Mesenchymal stem cell (in vitro differentiated cells and primary cell): ENCODE measurements around the gene LAMC1.

ENCODE experiments used
- DNase-seq: peaks from one replicate; pipeline ENCODE4 v3.0.0-alpha.2; 2013
- H2AFZ ChIP-seq: one replicate; pipeline ENCODE4 v1.6.1; 2013; ENCODE audit warnings: low read depth, mild to moderate bottlenecking, control low read depth, inconsistent platforms, low read length, moderate library complexity
- H2AK5ac ChIP-seq: 2 replicates; pipeline ENCODE4 v1.6.1; 2013; ENCODE audit warnings: low read length, moderate library complexity, mild to moderate bottlenecking, inconsistent platforms; ENCODE audit not compliant: severe bottlenecking
- H2BK120ac ChIP-seq: one replicate; pipeline ENCODE4 v1.6.1; 2013; ENCODE audit warnings: low read depth, mild to moderate bottlenecking, inconsistent platforms, low read length, moderate library complexity
- H2BK12ac ChIP-seq, 2 experiments: one replicate each; pipeline ENCODE4 v1.6.1; 2013; ENCODE audit warnings: inconsistent platforms in 2 of 2, low read length in 2 of 2, mild to moderate bottlenecking in 2 of 2, moderate library complexity in 2 of 2, control low read depth in 1 of 2
- H2BK15ac ChIP-seq: one replicate; pipeline ENCODE4 v1.6.1; 2013; ENCODE audit warnings: mild to moderate bottlenecking, low read depth, inconsistent platforms; ENCODE audit not compliant: poor library complexity, severe bottlenecking
- H2BK5ac ChIP-seq: 2 replicates; pipeline ENCODE4 v1.6.1; 2013; ENCODE audit warnings: low read depth, mild to moderate bottlenecking, low read length, control low read depth, inconsistent platforms; ENCODE audit not compliant: poor library complexity, severe bottlenecking
- H3K14ac ChIP-seq, 2 experiments: one replicate each; pipeline ENCODE4 v1.6.1; 2013; ENCODE audit warnings: inconsistent platforms in 2 of 2, low read length in 2 of 2, control low read depth in 1 of 2, mild to moderate bottlenecking in 1 of 2, moderate library complexity in 1 of 2
- H3K18ac ChIP-seq, 2 experiments: one replicate each; pipeline ENCODE4 v1.6.1; 2013; ENCODE audit warnings: inconsistent platforms in 2 of 2, low read length in 2 of 2, control low read depth in 1 of 2, low read depth in 1 of 2, mild to moderate bottlenecking in 1 of 2
- H3K23ac ChIP-seq, 2 experiments: one replicate each; pipeline ENCODE4 v1.6.1; 2013; ENCODE audit warnings: inconsistent platforms in 2 of 2, low read length in 2 of 2, mild to moderate bottlenecking in 2 of 2, moderate library complexity in 2 of 2, control low read depth in 1 of 2
- H3K27ac ChIP-seq: 2 replicates; pipeline ENCODE4 v1.5.1; 2013; ENCODE audit warnings: mild to moderate bottlenecking, moderate library complexity, low read length, control low read depth, inconsistent platforms; ENCODE audit not compliant: poor library complexity, severe bottlenecking
- H3K27me3 ChIP-seq, 2 experiments: 2 replicates each; pipeline versions ENCODE4 v1.6.1 to v1.7.0; 2013; ENCODE audit warnings: low read length in 2 of 2, mild to moderate bottlenecking in 2 of 2, moderate library complexity in 2 of 2, control low read depth in 1 of 2, inconsistent platforms in 1 of 2; ENCODE audit not compliant: control insufficient read depth in 1 of 2, insufficient read depth in 1 of 2
- H3K36me3 ChIP-seq, 2 experiments: 2 replicates each; pipeline versions ENCODE4 v1.6.1 to v1.7.0; 2013; ENCODE audit warnings: low read length in 2 of 2, control low read depth in 1 of 2, inconsistent platforms in 1 of 2, low read depth in 1 of 2, mild to moderate bottlenecking in 1 of 2; ENCODE audit not compliant: insufficient read depth in 2 of 2, control insufficient read depth in 1 of 2
- H3K4ac ChIP-seq, 2 experiments: one replicate each; pipeline ENCODE4 v1.6.1; 2013; ENCODE audit warnings: inconsistent platforms in 2 of 2, low read length in 2 of 2, mild to moderate bottlenecking in 2 of 2, moderate library complexity in 2 of 2, control low read depth in 1 of 2, low read depth in 1 of 2
- H3K4me1 ChIP-seq: 2 replicates; pipeline ENCODE4 v1.6.1; 2013; ENCODE audit warnings: low read depth, low read length, control low read depth; ENCODE audit not compliant: control insufficient read depth, insufficient read depth
- H3K4me2 ChIP-seq: 2 replicates; pipeline ENCODE4 v1.6.1; 2013; ENCODE audit warnings: low read length, mild to moderate bottlenecking, inconsistent platforms; ENCODE audit not compliant: poor library complexity, severe bottlenecking
- H3K4me3 ChIP-seq, 2 experiments: 2 replicates each; pipeline versions ENCODE4 v1.5.1 to v1.7.0; 2013; ENCODE audit warnings: low read length in 2 of 2, mild to moderate bottlenecking in 2 of 2, control low read depth in 1 of 2, low read depth in 1 of 2; ENCODE audit not compliant: insufficient read depth in 1 of 2
- H3K79me1 ChIP-seq: replicated peaks from 2 replicates; pipeline ENCODE4 v1.6.1; 2013; ENCODE audit warnings: mild to moderate bottlenecking, control low read depth, low read length, inconsistent platforms; ENCODE audit not compliant: poor library complexity, severe bottlenecking
- H3K9ac ChIP-seq: 2 replicates; pipeline ENCODE4 v1.7.0; 2013; ENCODE audit warnings: mild to moderate bottlenecking, low read length, moderate library complexity
- H3K9me3 ChIP-seq: 2 replicates; pipeline ENCODE4 v1.7.0; 2013; ENCODE audit warnings: mild to moderate bottlenecking, low read length; ENCODE audit not compliant: control insufficient read depth
- H4K8ac ChIP-seq: one replicate; pipeline ENCODE4 v1.6.1; 2013; ENCODE audit warnings: inconsistent platforms, mild to moderate bottlenecking, low read length, moderate library complexity
- H4K91ac ChIP-seq: one replicate; pipeline ENCODE4 v1.6.1; 2013; ENCODE audit warnings: mild to moderate bottlenecking, low read length, inconsistent platforms
- WGBS: methylation state at CpG from one replicate; pipeline ENCODE4 v1.1.7; 2013; ENCODE audit warnings: mixed read lengths; 5-methylcytosine and 5-hydroxymethylcytosine counted together

LAMC1 gene

DNA sequence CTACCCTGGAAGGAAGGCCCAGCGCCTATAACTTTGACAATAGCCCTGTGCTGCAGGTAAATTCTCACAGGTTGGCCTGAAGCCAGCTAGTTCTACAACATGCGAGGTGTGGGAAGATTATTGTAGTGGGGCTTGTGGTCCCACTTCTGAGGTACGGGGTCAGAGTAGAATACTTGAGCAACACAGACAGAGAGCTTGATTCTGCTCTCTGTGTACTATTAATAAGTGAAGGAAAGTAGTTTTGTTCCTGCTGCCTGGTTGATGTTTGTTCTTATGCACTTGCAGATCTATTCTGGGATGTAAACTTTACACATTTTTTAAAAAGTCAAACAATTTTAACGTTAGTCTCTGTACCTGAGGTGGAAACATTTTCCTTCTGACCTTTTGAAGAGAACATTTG is 80.4 kb downstream of the LAMC1 start:
- Histone ChIP-seq H4K8ac (no peak overlapping the region), H4K91ac (no peak overlapping the region), H3K79me1 (peaks cover 10% of the 10 kb centered on the region), H2BK5ac (no peak overlapping the region), H2BK15ac (no peak overlapping the region), H3K4ac (no peak overlapping the region), H3K23ac (no peak overlapping the region), H2BK120ac (no peak overlapping the region), H3K36me3 (peaks cover 15 to 87% of the 10 kb centered on the region in 2 experiments), H3K4me2 (no peak overlapping the region), H3K9me3 (no peaks in the 10 kb centered on the region), H3K27ac (no peak overlapping the region), H2AFZ (no peak overlapping the region), H3K4me1 (peaks cover 12% of the 10 kb centered on the region), H3K18ac (peak overlapping the region in 1 of 2 experiments; percentile 1), H3K27me3 (no peaks in the 10 kb centered on the region), H2AK5ac (no peak overlapping the region), H2BK12ac (peak overlapping the region in 1 of 2 experiments; percentile 70), H3K9ac (no peak overlapping the region), H3K14ac (no peak overlapping the region), H3K4me3 (no peak overlapping the region)
- DNase-seq = no peak
- 94% methylated on average over 3 of the region's 4 CpGs for WGBS

- H3K18ac ChIP-seq = no peak overlapping the region
- no peak overlapping the region for H3K4ac ChIP-seq
- WGBS = 50% methylated on average over 3 of the region's 3 CpGs
- H3K9ac ChIP-seq = peak overlapping the region; percentile 71
- peaks cover 7 to 88% of the 10 kb centered on the region in 2 experiments for H3K36me3 ChIP-seq
- H3K4me1 ChIP-seq = peaks cover 11% of the 10 kb centered on the region
- no peak overlapping the region for H2BK12ac ChIP-seq
- H4K91ac ChIP-seq = no peak overlapping the region
- peaks cover 10% of the 10 kb centered on the region for H3K79me1 ChIP-seq
- peak; percentile 87 for DNase-seq
- no peak overlapping the region for H3K4me2 ChIP-seq
- peak overlapping the region in 1 of 2 experiments; percentile 8 for H3K4me3 ChIP-seq
- H2BK15ac ChIP-seq = no peak overlapping the region
- no peak overlapping the region for H2BK120ac ChIP-seq
- no peak overlapping the region for H2AK5ac ChIP-seq
- no peak overlapping the region for H3K23ac ChIP-seq
- no peak overlapping the region for H3K27ac ChIP-seq
- no peak overlapping the region for H2BK5ac ChIP-seq
- H3K27me3 ChIP-seq = no peaks in the 10 kb centered on the region
- no peak overlapping the region for H3K14ac ChIP-seq
- no peak overlapping the region for H2AFZ ChIP-seq
- H3K9me3 ChIP-seq = no peaks in the 10 kb centered on the region
- no peak overlapping the region for H4K8ac ChIP-seq
Observed at GRCh38 chr1:183105449-183105848, 82.2 kb downstream of the LAMC1 start.

DNA sequence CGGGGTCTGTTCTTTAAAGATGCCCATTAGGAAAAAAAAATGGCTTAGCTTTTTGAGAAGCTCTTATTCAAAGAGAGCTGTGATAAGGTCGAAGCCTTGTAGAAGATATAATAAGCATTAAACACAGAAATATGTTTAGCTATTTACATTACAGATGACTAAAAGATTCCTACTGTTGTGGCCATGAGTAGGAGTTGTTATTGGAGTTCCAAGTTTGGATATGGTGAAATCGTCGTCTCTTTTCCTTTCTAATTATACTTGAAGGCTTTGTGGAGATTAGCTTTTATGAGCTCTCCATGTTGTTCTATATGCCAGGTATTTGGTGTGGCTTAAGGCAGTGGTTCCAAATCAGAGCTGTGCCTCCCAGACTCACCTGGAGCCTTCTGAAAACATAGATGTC is 82.9 kb downstream of the LAMC1 start:
- no peak overlapping the region for H2AK5ac ChIP-seq
- no peak overlapping the region for H3K23ac ChIP-seq
- no peak overlapping the region for H2BK120ac ChIP-seq
- H2AFZ ChIP-seq = no peak overlapping the region
- WGBS = 75% methylated on average over 2 of the region's 4 CpGs
- no peak overlapping the region for H3K14ac ChIP-seq
- peak; percentile 82 for DNase-seq
- H3K9ac ChIP-seq = peak overlapping the region; percentile 71
- H3K36me3 ChIP-seq = peaks cover 7 to 88% of the 10 kb centered on the region in 2 experiments
- H3K4ac ChIP-seq = no peak overlapping the region
- H2BK12ac ChIP-seq = no peak overlapping the region
- no peak overlapping the region for H2BK15ac ChIP-seq
- no peak overlapping the region for H4K91ac ChIP-seq
- no peaks in the 10 kb centered on the region for H3K27me3 ChIP-seq
- H3K27ac ChIP-seq = no peak overlapping the region
- H2BK5ac ChIP-seq = no peak overlapping the region
- no peak overlapping the region for H3K18ac ChIP-seq
- H3K4me2 ChIP-seq = no peak overlapping the region
- no peak overlapping the region for H4K8ac ChIP-seq
- H3K4me1 ChIP-seq = peaks cover 6% of the 10 kb centered on the region
- H3K4me3 ChIP-seq = no peak overlapping the region
- H3K9me3 ChIP-seq = no peaks in the 10 kb centered on the region
- H3K79me1 ChIP-seq = peaks cover 10% of the 10 kb centered on the region

DNA sequence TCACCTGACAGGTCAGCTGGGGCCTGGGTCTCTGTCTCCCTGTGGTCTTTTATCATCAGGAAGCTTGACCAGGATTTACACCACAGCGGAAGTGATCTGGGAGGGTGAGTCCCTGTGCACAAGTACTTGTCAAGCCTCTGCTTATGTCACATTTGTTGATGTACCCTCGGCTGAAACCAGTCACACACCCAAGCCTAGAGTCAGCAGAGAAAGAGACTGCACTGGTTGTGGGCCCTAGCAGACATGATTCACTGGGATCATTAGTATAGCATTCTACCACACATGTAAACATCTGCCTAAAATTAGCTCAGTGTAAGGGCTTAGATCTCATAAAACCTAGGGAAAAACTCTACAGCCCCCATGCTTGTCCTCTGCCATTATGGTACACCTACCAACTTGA is 83.5 kb downstream of the LAMC1 start:
- DNase-seq = peak; percentile 93
- Histone ChIP-seq H3K27me3 (no peaks in the 10 kb centered on the region), H2AK5ac (no peak overlapping the region), H3K4me3 (no peak overlapping the region), H3K36me3 (peaks cover 7 to 89% of the 10 kb centered on the region in 2 experiments), H3K27ac (no peak overlapping the region), H2BK5ac (no peak overlapping the region), H3K4me2 (no peak overlapping the region), H3K9me3 (no peaks in the 10 kb centered on the region), H3K4ac (no peak overlapping the region), H2AFZ (no peak overlapping the region), H3K14ac (no peak overlapping the region), H4K8ac (no peak overlapping the region), H3K4me1 (peaks cover 6% of the 10 kb centered on the region), H4K91ac (no peak overlapping the region), H3K23ac (no peak overlapping the region), H2BK15ac (no peak overlapping the region), H2BK120ac (no peak overlapping the region), H3K79me1 (peaks cover 8% of the 10 kb centered on the region), H3K9ac (peak overlapping the region; percentile 71), H2BK12ac (peak overlapping the region in 1 of 2 experiments; percentile 54), H3K18ac (no peak overlapping the region)
- 28% methylated on average over 2 of the region's 2 CpGs for WGBS
